GM18873 (cell line): Measurements from ENCODE around the gene NSUN3.
"Not testable (repeated sequence)": the region's sequence is repeated elsewhere in the genome, so short reads cannot be mapped to it uniquely, and the experiment has no call there.

ENCODE experiments used
- ATAC-seq: cut with Tn5 transposase; IDR thresholded peaks from one replicate; pipeline ENCODE4 v1.9.1; 2021; ENCODE audit warnings: mild to moderate bottlenecking, moderate library complexity, moderate number of reproducible peaks; ENCODE audit not compliant: unreplicated experiment, low FRiP score

NSUN3 gene

DNA sequence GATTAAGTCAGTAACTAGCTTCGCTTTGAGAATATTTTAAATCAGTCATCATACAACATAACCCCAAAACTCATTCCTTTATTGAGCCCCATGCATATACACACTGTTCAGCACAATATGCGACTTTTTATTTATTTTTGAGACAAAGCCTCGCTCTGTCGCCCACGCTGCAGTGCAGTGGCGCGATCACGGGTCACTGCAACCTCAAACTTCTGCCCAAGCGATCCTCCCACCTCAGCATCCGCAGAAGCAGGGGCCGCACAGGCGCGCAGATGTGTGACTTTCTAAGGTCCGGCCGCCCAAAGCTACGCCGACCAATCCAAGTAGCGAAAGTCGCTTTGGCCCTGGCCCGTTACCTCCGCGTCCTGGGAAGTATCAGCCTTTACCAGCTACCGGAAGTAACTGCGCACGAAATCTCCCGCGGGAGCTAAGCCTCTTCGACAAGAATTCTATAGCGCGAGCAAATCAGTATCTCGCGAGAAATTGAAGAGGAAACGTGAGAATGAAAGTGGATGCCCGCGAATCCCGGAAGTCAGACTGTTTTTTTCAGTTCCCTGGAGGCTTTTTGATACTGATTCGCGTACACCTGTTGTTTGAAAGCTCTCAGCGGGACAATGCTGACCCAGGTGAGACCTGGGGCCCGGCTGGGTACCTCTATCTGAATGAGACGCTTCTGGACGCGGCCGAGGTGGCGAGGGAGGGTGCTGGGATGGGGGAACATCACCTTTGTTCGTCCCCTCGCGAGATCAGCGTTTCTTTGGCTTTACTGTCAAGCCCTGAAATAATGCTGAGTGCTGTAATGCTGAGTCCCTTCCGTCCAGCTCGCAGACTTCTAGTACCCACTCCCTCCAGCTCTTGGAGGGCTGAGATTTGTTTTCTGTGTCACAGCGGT, at the start of gene NSUN3, which contains the start of gene DHFR2:
TSS of gene NSUN3 (plus strand) at position 549 of the 892 bp plus-strand sequence. CDS start at position 615, 66 bp downstream.
TSS of gene DHFR2 (minus strand) at position 404 of the 892 bp plus-strand sequence. CDS start 1,405 bp downstream, outside the sequence.
- peak; percentile 95 for ATAC-seq

DNA sequence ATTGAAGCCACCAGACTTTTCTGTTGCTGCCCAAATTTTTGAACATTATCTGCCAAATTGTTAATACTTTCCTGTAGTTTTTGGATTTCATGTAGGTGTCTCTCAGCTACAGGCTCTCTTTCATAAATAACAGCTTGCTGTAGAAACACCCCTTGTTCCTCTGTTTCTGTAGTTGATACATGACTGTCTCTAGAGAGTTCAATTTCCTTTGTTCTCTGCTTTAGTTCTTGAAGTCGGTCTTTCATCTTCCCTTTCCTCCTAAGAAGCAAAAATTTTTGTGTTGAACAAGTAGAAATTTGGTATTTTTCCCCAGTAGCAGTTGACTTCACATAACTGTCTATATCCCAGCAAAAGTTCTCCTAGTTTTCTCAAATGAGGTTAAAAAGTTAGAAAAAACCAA, 47.8 kb upstream of the NSUN3 start:
- no peak for ATAC-seq

DNA sequence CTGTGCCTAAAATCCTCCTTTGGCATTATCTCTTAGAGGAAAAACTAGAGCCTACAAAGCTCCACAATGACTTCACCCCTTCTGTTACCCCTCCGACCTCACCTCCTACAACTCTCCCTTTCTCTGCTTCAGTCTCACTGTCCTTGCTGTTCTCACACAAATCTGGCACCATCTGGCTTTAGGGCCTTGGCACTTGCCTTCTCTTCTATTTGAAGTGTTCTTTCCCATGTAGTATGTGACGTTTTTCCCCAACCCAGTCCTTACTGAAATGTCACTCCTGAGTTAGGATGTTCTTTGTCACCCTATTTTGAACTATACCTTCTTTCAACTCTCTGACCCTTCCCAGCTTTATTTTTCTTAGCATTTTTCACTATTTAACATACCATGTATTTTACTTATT, 43.2 kb upstream of the NSUN3 start:
- no peak for ATAC-seq

DNA sequence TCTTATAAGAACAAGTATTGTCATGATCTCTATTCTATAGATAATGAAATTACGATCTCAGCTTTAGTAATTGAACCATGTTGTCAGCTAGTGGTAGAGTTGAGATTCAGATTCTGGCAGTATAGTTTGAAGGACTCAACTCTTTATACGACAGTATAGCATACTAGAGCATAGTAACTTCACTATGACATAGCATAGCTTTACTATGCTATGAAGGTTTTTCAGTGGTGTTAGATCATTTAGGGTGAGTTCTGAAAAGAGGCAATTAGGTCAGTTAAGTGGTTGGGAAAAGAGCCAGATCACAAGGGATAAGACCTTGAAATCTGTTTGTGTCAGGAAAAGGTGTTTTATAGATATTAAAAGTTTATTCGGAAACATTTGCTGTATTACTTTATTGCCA, 42.6 kb upstream of the NSUN3 start:
- ATAC-seq = no peak

DNA sequence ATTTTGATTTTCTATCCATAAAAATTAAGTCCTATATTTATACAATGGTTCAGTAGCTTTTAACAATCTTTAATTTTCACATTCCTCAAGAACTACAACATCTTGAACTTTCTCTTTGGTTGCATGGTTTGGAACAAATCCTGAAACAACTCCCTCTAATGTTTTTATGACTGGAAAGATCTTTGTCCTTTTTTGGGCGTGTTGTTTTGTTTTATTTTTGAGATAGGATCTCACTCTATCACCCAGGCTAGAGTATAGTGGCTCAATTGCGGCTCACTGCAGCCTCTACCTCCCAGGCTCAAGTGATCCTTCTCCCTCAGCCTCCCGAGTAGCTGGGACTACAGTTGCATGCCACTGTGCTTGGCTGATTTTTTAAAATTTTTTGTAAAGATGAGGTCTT, 38.5 kb upstream of the NSUN3 start:
- no peak for ATAC-seq

DNA sequence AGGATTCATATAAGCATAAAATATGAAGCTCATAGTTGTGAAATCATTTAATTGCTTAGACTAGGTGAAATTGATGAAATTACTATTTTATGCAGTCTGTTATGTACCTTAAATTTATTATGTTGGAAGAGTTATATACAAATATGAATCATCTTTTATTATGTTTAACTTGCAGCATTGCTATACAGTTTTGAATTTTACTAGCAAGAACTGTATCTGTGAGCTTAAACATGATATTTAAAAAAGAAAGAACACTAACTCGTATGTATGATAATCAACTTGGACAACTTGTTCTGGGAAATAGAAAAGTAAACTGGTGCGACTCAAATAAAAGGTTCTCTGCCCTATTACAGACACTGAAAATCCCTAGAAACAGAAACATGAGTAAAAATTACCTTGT, 36.2 kb upstream of the NSUN3 start:
- ATAC-seq = no peak

DNA sequence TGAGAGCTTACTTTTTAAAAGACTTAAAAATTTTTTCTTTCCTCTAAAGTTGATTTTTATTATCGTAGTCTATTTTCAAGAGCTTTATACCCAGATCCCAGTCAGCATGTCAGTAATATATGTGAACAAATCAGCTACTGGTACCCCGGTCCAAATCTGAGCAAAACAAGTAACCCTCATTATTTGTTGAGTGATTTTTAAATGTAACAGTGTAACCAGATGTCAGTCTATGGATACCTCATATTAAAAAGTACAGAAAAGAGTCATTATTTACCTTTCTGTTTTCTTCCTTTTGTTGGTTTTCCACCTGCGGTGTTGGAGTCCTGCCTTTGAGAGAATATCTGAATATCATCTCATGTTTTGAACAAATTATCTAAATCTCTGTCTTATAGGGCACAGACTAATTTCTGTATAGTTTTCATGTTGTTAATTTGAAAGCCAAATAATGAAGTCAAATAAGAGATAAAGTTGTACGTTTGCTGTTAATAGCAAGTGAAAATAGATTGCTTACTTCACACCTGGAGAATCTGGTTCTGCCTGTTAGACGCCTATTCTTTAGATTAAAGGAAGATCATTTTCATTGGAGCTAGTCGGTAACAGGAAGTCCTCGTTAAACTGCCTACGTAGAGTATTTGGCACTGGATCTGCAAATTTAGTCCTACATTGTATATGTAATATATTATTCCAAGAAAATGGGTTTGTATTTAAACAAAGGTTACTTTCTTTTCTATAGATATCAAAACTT, 34.6 kb upstream of the NSUN3 start, which contains the start of gene STX19:
TSS of gene STX19 (minus strand) at position 505 of the 745 bp plus-strand sequence. CDS start 13,328 bp downstream, outside the sequence.
- no peak for ATAC-seq

DNA sequence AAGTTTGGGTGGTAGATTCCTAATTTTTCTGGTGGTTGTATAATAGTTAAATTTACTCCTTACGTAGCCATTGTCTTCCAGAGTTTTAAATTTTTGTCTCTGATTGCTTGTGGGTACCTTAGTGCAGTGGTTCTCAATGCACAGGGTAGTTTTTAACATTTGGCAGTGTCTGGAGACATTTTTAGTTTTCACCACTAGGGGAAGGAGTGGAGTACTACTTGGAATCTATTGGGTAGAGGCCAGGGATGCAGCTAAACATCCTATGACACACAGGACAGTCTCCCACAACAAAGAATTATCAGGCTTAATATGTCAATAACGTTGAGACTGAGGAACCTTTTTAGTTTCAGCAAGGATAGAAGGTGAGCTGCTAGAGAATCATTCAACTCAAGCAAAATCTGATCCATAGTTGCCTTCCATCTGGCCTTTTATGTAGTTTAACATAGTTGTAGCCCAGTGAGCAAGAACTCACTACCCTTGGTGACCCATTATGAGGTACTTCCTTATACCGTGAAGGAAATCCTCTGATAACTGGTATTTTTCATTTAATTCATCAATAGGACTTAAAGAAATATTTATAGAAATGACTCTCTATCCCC, 25.9 kb upstream of the NSUN3 start:
- ATAC-seq = no peak

DNA sequence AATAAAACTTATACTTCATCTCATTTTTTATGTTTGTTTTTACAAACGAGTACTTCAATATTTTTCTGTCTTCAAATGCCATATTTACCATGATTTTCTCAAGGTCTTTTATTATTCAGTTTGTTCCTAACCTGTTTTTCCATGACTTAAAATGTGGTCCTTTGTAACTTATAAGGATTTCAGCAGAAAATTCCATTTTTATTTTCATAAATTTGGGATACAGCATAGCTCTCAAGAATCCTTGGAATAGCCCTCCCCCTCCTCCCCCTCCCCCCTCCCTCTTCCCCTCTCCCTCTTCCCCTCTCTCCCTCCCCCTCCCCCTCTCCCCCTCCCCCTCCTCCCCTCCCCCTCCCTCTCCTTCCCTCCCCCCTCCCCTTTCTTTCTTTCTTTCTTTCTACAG, 19.6 kb upstream of the NSUN3 start:
- ATAC-seq = no peak

DNA sequence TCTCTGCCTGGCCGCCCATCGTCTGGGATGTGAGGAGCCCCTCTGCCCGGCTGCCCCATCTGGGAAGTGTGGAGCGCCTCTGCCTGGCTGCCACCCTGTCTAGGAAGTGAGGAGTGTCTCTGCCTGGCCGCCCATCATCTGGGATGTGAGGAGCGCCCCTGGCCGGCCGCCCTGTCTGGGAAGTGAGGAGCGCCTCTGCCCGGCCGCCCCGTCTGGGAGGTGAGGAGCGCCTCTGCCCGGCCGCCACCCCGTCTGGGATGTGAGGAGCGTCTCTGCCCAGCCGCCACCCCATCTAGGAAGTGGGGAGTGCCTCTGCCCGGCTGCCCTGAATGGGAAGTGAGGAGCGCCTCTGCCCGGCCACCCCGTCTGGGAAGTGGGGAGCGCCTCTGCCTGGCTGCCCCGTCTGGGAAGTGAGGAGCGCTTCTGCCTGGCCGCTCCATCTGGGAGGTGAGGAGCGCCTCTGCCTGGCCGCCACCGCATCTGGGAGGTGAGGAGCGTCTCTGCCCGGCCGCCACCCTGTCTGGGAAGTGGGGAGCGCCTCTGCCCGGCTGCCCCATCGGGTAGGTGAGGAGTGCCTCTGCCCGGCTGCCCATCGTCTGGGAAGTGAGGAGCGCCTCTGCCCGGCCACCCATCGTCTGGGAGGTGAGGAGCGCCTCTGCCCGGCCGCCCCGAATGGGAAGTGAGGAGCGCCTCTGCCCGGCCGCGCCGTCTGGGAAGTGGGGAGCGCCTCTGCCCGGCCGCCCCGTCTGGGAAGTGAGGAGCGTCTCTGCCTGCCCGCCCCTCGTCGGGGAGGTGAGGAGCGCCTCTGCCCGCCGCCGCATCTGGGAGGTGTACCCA, 18.5 kb upstream of the NSUN3 start:
- not testable (repeated sequence) for ATAC-seq

DNA sequence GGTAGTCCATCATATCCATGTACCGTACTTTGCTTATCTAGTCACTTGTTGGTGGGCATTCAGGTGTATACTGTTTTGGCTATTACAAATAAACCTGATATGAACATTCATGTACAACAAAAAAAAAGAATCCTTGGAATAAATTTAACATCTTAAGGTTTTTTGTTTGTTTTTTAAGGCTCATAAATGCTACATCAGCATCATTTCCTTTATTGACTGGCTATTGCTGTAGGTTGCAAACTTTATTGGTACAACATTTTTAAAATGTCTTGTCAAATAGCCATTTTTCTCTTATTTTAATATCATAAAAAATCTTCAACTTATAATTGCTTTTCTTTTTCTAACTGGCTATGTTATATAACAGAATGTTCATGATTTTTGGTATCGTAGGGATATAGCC, 16.3 kb upstream of the NSUN3 start:
- no peak for ATAC-seq

DNA sequence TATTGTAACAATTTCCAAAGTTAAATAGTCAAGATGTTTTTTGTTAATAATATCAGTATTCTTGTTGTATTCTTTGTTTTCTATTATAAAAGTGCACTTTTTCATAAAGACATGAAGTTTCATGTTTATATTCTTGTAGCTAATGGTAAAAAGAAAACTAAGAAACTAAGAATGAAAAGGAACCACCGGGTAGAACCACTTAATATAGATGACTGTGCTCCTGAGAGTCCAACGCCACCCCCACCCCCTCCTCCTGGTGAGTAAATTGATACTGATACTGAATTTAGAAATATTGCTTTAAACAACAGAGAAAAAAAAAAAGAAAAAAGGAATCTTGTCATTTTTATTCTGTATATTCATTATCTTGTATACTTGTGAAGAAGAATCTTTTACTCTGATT, 13.6 kb upstream of the NSUN3 start:
- ATAC-seq = no peak

DNA sequence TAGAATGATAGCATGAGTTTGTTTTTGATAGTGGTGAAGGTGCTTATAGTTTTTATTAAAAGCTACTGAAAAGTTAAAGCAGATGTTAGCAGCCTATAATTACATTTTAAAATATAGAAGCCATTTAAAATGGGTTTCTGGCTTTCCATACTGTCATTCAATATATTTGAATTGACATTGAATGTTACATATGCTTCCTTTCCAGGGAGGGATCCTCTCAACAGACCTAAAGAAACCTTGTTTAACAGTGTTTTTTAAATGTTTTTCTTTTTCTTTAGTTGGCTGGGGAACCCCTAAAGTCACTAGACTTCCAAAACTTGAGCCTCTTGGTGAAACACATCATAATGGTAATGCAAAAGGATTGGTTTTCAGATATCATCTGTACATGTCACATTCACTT, 12.3 kb upstream of the NSUN3 start:
- ATAC-seq = no peak

DNA sequence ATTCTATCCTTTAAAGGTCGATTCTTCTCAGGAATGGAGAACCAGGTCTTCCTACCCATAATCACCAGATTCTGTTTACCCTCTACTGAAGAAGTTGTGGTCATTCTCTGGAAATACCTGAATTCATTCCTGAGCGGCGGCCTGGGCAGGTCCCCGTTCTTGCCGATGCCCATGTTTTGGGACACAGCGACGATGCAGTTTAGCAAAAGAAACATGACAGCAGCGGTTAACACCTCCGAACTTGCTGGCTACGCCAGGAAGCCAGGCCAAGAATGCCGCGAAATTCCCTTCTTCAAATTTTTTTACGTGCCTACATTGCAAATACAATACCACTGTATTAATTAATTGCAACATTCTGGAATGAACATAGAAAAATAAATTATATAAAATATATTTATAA, 1.6 kb upstream of the NSUN3 start:
- ATAC-seq = no peak

DNA sequence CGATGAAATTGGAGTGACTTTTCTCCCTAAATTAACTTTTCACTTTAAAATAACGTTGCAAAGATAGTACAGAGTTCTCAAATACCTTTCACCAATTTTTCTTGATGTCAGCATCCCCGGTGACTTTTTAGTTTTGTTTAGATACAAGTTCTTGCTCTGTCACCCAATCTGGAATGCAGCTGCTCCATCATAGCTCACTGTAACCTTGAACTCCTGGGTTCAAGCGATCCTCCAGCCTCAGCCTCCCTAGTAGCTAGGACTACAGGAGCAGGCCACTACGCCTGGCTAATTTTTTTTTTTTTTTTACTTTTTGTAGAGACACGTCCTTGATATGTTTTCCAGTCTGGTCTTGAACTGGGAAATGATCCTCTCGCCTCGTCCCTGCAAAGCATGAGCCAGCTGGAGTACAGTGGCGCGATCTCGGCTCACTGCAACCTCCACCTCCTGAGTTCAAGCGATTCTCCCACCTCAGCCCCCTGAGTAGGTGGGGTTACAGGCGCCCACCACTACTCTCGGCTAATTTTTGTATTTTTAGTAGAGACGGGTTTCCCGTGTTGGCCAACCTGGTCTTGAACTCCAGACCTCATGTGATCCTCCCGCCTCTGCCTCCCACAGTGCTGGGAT, 747 bp downstream of the NSUN3 start:
- ATAC-seq = no peak

DNA sequence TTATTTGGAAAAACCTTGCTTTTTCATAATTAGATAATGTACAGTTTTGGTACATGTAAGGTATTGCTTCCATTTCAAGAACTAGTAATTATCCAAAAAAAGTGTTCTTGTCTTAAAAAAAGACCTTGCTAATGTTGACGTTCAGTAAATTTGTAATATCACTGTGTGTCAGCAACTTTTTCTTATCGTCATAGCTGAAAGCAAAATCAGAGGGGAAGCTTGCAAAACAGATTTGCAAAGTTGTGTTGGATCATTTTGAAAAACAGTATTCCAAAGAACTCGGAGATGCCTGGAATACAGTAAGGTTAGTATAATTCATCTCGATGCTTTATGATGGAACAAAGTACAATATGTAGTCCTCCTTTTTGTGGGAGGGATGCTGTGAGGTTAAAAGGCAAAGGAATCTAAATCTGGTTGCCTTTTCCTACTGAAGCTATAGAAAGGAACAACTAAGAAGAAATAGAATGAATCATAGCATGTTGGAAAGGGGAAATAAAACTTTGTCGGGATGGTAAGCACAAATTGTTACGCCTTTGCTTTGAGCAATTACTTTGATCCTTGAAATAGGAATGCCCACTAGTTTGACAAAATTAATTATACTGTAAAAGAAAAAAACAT, 1.5 kb downstream of the NSUN3 start:
- no peak for ATAC-seq

DNA sequence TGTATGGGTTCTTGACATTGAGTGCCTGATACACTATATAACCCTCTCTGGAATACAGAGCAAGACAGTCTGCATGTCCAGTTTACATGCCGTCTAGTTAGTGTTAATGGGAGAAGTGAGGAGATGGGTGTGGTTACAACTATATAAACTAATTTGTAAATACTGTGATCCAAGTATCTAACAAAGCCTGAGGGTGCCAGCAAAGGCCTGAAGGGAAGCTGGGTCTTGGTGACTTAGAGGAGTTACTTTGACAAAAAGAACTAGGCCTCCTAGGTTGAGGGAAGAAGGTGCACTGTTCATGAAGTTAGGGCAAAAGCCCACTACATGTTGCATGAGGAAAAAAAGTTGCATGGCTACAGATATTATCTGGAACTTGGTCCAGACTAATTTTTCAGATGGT, 2.3 kb downstream of the NSUN3 start:
- no peak for ATAC-seq

DNA sequence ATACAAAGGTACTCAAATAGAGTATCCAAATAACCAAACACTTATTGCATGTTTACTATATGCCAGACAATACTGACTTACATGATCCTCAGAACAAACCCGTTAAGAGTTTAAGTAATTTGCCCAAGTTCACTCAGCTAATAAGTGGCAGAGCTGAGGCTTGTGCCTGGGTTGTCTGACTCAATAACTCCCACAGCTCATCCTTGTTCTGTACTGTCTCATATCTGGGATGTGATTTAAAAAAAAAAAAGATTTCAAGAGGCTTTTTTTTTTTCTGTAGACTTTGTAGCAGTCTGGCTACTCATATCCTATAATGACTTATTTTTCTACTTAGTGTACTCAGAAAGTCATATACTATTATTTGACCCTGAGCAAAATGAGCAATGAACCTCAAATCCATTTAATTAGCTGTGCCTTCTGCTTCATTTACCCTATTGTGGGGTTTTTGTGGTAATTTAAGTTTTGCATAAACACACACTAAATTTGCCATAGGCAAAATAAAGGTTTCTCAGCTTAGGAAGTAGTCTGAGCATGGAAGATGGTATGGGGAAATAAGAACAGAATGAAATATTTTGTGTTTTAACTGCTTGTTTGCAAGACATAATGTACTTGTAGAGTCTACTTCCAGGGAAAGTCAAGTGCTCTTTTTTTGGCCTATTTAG, 3.1 kb downstream of the NSUN3 start:
- ATAC-seq = no peak
